ENCODE measurements around the gene GRK4.

DNA sequence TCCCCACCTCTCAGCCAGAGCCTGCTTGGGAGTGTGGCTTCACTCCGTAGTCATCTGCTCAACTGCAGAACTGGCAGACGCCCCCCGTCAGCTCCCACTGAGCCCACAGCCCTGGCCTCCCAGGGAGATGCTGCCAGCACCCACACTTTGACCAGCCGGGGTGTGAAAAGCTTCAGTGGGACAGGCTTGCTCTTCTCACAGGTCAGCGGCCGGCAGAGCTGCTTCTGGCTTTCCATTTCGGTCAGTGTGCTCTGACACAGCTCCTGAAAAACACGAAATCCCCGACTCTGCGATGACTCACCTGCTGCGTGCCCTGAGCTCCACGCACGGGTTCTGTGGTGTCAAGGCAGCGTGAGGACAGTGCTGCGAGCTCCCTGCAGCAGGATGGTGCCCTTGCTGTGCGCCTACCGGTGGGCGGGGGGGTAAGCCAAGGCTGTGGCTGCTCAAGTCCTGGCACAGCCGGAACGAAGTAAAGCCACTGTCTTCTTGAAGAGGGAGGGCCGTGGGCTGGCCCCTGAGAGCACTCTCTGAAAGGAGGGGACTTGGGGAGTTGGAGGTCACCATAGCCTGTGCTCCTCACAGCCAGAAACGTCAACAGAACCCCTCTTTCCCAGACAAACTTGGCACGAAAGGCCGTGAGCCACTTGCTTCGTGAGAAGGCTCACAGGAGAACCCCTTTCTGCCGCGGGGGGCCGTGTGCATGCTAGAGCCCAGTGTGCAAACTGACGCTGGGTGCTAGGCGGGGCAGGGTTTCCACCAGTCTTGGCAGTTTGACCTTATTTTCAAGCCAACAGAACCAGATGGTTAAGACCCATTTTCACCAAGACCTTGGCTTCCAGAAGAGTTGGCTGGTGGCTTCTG lies 23.8 kb upstream of the GRK4 start:
- TF ChIP-seq, protein P1, sequence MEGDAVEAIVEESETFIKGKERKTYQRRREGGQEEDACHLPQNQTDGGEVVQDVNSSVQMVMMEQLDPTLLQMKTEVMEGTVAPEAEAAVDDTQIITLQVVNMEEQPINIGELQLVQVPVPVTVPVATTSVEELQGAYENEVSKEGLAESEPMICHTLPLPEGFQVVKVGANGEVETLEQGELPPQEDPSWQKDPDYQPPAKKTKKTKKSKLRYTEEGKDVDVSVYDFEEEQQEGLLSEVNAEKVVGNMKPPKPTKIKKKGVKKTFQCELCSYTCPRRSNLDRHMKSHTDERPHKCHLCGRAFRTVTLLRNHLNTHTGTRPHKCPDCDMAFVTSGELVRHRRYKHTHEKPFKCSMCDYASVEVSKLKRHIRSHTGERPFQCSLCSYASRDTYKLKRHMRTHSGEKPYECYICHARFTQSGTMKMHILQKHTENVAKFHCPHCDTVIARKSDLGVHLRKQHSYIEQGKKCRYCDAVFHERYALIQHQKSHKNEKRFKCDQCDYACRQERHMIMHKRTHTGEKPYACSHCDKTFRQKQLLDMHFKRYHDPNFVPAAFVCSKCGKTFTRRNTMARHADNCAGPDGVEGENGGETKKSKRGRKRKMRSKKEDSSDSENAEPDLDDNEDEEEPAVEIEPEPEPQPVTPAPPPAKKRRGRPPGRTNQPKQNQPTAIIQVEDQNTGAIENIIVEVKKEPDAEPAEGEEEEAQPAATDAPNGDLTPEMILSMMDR (IDR thresholded peaks at IDR 0.05) = no peak
- no peak for TF ChIP-seq EZH2 (IDR thresholded peaks at IDR 0.05; ENCODE audit: borderline replicate concordance, insufficient read depth, low read depth, low read length, poor library complexity, severe bottlenecking)
